GM06990 (cell line): ENCODE results near the gene CHD2.

Source experiments
- DNase-seq: peaks from one replicate; pipeline ENCODE4 v3.0.0-alpha.2; 2011; ENCODE audit not compliant: insufficient read length; ENCODE audit errors: extremely low read depth
- H3K27me3 ChIP-seq: replicated peaks from 2 replicates; pipeline ENCODE4 v1.6.0; 2011; ENCODE audit warnings: low read length; ENCODE audit not compliant: control insufficient read depth, insufficient read depth
- H3K36me3 ChIP-seq: 2 replicates; pipeline ENCODE4 v1.5.1; 2011; ENCODE audit warnings: low read length; ENCODE audit not compliant: control insufficient read depth, insufficient read depth
- H3K4me3 ChIP-seq: replicated peaks from 2 replicates; pipeline ENCODE4 v1.5.1; 2011; ENCODE audit warnings: low read depth, mild to moderate bottlenecking, control low read depth, low read length
- CTCF ChIP-seq: IDR thresholded peaks from 2 replicates; pipeline ENCODE4 v1.5.1; 2011; ENCODE audit warnings: low read length, control low read depth, mild to moderate bottlenecking, inconsistent platforms; ENCODE audit not compliant: insufficient read depth, poor library complexity, severe bottlenecking

The CHD2 gene

DNA sequence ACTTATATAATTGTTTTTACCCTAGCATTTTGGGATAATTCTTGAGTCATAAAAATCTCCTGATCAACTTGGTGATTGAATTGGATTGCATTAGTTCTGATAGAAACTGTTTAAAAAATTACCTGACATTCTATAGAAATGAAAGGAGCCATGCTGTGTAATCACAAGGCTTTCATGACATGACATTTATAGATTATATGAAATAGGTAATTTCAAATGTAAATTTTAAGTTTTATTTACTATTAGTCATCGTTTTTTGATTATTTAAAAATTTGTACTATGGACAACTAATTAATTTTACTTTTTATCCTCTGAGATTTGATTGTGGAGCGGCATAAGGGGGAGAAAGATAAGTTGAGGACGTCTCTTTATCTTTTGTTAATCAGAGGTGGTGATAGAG lies 12.3 kb upstream of the CHD2 start:
- Histone ChIP-seq H3K36me3 (peaks cover 3% of the 10 kb centered on the region), H3K4me3 (no peak overlapping the region), H3K27me3 (no peaks in the 10 kb centered on the region)
- no peak for TF ChIP-seq CTCF
- DNase-seq: no peak

DNA sequence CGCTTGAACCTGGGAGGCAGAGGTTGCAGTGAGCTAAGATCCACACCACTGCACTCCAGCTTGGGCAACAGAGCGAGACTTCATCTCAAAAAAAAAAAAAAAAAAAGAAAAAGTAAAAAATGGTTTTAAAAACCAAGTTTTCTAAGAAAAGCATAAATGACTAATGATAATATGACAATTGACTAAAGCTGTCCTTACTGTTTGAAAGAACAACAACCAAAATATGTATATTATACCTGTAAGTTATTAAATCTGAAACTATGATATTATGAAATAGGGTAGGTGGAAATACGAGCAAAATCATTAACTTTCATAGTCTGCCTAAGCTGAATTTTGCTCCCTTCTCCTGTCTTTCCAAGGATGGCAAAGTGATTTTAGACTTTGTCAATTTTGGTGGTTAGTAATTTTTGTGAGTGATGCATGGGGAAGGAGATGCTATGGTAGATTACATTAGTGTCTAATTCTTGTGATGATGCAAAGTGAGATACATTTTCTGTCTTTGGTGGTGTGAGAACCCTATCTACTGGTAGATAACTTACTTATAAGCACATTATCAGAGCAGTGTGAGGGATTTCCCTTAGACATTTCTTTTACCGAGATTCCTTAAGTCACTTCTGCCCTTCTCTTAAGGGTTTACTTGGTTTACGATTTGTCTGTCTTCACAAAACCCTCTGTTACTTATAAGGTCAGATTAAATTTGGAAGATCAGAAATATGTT lies 10.6 kb upstream of the CHD2 start:
- Histone ChIP-seq H3K36me3 (peaks cover 4% of the 10 kb centered on the region), H3K27me3 (no peaks in the 10 kb centered on the region), H3K4me3 (no peak overlapping the region)
- no peak for TF ChIP-seq CTCF
- DNase-seq: no peak

- H3K36me3 ChIP-seq: peaks cover 7% of the 10 kb centered on the region
- no peak overlapping the region for H3K4me3 ChIP-seq
- no peak for TF ChIP-seq CTCF
- H3K27me3 ChIP-seq: no peaks in the 10 kb centered on the region
- DNase-seq: no peak
Measured at GRCh38 chr15:92891533-92892200, 8.5 kb upstream of the CHD2 start.

GRCh38 chr15:92892201-92892555 lies 7.9 kb upstream of the CHD2 start:
- Histone ChIP-seq H3K27me3 (no peaks in the 10 kb centered on the region), H3K4me3 (no peak overlapping the region), H3K36me3 (peaks cover 7% of the 10 kb centered on the region)
- DNase-seq: no peak
- no peak for TF ChIP-seq CTCF

- H3K36me3 ChIP-seq: peaks cover 12% of the 10 kb centered on the region
- H3K27me3 ChIP-seq: no peaks in the 10 kb centered on the region
- no peak overlapping the region for H3K4me3 ChIP-seq
- TF ChIP-seq CTCF: no peak
- no peak for DNase-seq
Measured at GRCh38 chr15:92893200-92893599, 6.9 kb upstream of the CHD2 start.
